Erythroblast (primary cell): ENCODE results near the gene ARL5C.

Experiments used
- DNase-seq, 2 experiments: peaks; one replicate each; lab custom pipeline; 2025; lab: John Stamatoyannopoulos, UW
- GATA1 ChIP-seq: IDR thresholded peaks from 2 replicates; pipeline ENCODE4 v1.6.1; 2011; ENCODE audit warnings: low read depth, mild to moderate bottlenecking, control low read depth, low read length, moderate library complexity
- POLR2A ChIP-seq: IDR thresholded peaks from 2 replicates; pipeline ENCODE4 v1.6.1; 2011; ENCODE audit warnings: mild to moderate bottlenecking, low read length

Gene ARL5C

DNA sequence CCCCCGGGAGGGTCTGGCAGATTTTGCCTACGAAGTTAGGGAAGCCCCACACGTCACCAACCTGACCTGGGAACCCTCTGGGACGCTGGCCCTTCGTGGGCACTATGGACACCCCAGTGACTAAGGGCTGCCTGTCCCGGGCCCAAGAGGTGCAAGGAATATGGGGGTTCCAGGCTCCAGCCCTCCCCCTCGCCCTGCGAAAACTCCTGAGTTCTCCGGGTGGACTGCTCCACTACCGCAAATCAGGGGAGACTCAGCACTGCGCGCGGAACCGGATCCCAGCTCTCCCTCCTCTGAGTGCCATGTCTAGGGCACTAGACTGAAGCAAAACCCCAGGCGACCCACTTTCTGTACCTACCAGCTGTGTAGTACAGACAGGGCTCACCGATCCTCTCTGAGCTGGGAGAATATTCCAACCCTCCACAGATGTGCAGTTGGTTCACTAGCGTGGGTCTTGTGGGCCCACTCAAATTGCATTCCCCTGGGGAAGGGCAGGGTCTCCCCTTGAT lies at the start of gene ARL5C:
ARL5C (minus strand) TSS at position 321 of the 509 bp plus-strand sequence. CDS start 401 bp downstream, outside the sequence.
- TF ChIP-seq POLR2A = no peak
- TF ChIP-seq GATA1 = no peak
- no peak for DNase-seq

DNA sequence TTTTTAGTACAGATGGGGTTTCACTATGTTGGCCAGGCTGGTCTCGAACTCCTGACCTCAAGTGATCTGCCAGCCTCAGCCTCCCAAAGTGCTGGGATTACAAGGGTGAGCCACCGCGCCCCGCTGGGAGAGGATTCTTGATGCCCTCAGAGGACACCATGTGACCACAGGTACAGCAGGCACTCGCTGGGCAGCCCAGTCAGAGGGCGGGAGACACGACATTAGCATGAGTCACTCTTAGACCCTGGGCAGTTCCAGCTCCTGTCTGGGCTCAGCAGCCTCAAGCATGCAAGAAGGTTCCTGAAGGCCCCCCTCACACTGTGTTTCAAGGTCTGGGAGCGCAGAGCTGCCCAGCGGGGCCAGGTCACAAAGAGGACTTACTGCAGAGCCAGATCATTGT lies 47.9 kb upstream of the ARL5C start:
- no peak for DNase-seq
- TF ChIP-seq GATA1 (no peak), POLR2A (no peak)

GRCh38 chr17:39212841-39213480 lies 47.0 kb upstream of the ARL5C start:
- DNase-seq = no peak
- TF ChIP-seq GATA1 (no peak), POLR2A (no peak)

DNA sequence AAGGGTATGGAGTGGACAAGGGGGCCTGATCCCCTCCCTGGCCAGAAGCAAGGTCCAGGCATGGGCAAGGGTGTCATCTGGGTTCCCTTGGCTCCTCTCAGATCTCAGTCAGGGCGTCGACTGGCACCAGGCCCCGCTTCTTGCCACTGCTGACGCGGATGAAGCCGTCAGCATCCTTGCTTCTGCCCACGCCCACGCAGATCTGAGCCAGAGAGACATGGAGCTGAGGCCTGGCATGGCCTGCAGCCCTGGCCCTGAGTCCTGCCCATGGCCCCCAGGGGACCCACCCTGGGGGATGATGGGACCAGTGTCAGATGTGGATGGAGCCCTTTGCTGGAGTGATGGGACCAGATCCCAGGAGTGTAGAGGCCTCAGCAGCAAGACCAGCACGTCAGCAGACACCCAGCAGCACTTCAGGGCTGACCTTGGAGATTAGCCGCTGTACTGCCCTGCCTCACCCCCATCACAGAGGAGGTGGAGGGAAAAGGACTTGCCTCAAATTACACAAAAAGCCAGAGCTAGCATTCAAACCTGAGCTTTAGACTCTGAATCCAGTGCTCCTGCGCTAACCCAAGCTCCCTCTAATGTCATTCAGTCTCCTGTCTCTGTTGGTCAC lies 46.3 kb upstream of the ARL5C start:
- no peak for DNase-seq
- TF ChIP-seq POLR2A = no peak
- TF ChIP-seq GATA1 = no peak

GRCh38 chr17:39210093-39210434 lies 44.1 kb upstream of the ARL5C start:
- no peak for TF ChIP-seq POLR2A

GRCh38 chr17:39209317-39210092 lies 43.5 kb upstream of the ARL5C start:
- TF ChIP-seq POLR2A (no peak), GATA1 (no peak)
- DNase-seq = peak in 1 of 2 experiments; percentile 34

More at GRCh38 chr17:39210093-39210434, 44.1 kb upstream of the ARL5C start:
- no peak for DNase-seq

DNA sequence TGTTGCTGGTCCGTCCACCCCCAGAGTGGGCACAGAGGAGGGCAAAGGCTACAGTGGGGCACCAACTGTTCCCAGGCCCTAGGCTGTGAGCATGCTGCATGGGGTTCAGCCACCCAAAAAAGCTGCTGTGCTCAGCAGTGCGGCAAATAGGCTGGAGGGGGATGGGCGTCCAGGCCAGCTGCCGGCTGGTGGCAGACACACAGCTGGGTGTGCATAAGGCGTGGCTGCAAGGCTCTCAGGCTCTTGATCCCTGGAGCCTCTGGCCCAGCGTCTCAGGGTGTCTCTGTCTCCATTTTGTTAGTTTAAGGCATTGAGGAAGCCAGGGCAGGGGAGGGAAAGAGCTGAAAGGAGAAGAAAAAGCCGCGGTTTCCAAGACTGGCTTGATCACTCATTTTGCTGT lies 42.9 kb upstream of the ARL5C start:
- TF ChIP-seq GATA1 = no peak
- TF ChIP-seq POLR2A = no peak
- DNase-seq = no peak

GRCh38 chr17:39208136-39208535 lies 42.2 kb upstream of the ARL5C start:
- DNase-seq = no peak
- TF ChIP-seq GATA1 (no peak), POLR2A (no peak)

- no peak for DNase-seq
- no peak for TF ChIP-seq GATA1
- TF ChIP-seq POLR2A = peak; percentile 42
Observed at GRCh38 chr17:39205112-39205526, 39.2 kb upstream of the ARL5C start.

DNA sequence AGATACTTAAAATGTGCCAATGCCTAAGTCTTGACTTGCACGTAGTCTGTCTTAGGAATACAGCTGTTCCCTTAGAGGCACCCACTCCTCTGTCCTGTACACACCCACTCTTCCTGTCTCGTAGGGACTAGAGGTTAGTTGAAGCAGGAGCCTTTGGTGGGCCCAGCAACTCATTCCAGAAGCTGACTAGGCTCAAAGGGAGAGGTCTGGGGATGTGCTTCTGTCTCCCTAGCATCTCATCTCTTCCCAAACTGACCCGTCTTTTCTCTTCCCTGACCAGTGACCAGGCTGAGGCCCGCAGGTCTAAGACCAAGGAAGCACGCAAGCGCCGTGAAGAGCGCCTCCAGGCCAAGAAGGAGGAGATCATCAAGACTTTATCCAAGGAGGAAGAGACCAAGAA lies 38.3 kb upstream of the ARL5C start:
- no peak for TF ChIP-seq GATA1
- TF ChIP-seq POLR2A = no peak
- no peak for DNase-seq

GRCh38 chr17:39200957-39201510 lies 35.1 kb upstream of the ARL5C start:
- no peak for TF ChIP-seq GATA1
- TF ChIP-seq POLR2A = no peak
- DNase-seq = peak; percentile 39 to 57

DNA sequence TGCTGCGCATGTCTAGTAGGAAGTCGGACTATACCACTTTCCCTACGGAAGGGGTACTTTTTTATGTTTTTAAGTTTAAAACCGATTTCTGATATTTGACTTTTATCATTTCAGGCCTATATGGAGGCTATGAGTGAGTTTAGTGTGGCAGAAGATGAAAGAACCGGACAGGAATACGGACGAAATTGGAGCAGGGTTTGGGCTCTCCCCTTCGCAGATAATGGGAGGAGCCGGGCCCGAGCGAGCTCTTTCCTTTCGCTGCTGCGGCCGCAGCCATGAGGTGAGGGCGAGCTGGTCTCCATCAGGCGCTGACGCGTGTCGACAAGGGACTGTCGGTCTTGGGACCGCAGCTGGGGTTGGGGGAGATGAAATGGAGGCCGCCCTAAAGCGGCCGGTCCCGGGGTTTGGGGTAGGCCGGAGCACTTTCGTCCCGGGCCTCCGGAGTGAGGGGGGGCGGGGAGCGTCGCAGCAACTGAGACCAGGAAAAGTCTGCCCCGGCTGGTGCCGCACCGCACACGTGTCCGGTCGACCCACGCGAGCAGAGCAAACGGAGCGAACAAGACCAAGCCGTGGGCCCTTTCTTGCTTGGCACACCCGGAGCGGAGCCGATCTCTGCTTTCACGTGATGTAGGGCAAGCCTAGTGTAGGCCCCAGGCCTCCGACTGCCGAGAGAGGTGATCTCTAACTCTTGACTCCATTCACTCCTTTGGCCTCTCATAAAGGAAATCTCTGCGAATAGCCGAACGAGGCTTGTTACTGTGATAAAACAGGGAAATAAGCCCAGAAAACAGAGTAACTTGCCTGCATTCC lies 34.3 kb upstream of the ARL5C start, which contains the start of gene RPL19:
RPL19 (plus strand) TSS at position 214 of the 810 bp plus-strand sequence; CDS start at position 276, 62 bp downstream.
- no peak for TF ChIP-seq GATA1
- peak; percentile 91 for TF ChIP-seq POLR2A
- DNase-seq = peak; percentile 79 to 96

- no peak for TF ChIP-seq POLR2A
- no peak for TF ChIP-seq GATA1
- peak in 1 of 2 experiments; percentile 96 for DNase-seq
Observed at GRCh38 chr17:39199820-39200069, 33.8 kb upstream of the ARL5C start.

GRCh38 chr17:39198186-39198566 lies 32.2 kb upstream of the ARL5C start:
- peak in 1 of 2 experiments; percentile 16 for DNase-seq
- TF ChIP-seq POLR2A (no peak), GATA1 (no peak)
